Neural cell (in vitro differentiated cells): ENCODE data around the gene ST6GALNAC2. TPM values are rescaled to one million over a fixed set of nuclear protein-coding genes. Genes with fewer than 3 reads are reported as not detected.
A peak's percentile ranks its signal among the peaks of the same experiment; 100 is the strongest.

ENCODE experiments used
- H2AFZ ChIP-seq: fragments of 200-600, 300-800 bp; sonication (generic), shearing (Covaris generic); 2 replicates; pipeline ENCODE4 v1.6.0; 2014; ENCODE audit warnings: low read depth, mild to moderate bottlenecking, antibody characterized with exemption, low read length, moderate library complexity
- H3F3A ChIP-seq: fragments of 200-600 bp; shearing (Covaris generic); 2 replicates; pipeline ENCODE4 v1.6.1; 2016; ENCODE audit warnings: mild to moderate bottlenecking, moderate library complexity, mixed read lengths, antibody characterized with exemption, low read length; ENCODE audit not compliant: insufficient read depth, poor library complexity, severe bottlenecking
- H3K27ac ChIP-seq: fragments of 200-600, 300-800 bp; sonication (generic), shearing (Covaris generic); 2 replicates; pipeline ENCODE4 v1.5.1; 2014; ENCODE audit warnings: mild to moderate bottlenecking, low read length, moderate library complexity
- H3K27me3 ChIP-seq: fragments of 300-800, 200-600 bp; sonication (generic), shearing (Covaris generic); 2 replicates; pipeline ENCODE4 v1.6.0; 2014; ENCODE audit warnings: mild to moderate bottlenecking, low read depth, low read length, moderate library complexity; ENCODE audit not compliant: insufficient read depth
- H3K36me3 ChIP-seq: fragments of 300-800, 200-600 bp; sonication (generic), shearing (Covaris generic); 2 replicates; pipeline ENCODE4 v1.5.1; 2014; ENCODE audit warnings: mild to moderate bottlenecking, antibody characterized with exemption, low read length, moderate library complexity; ENCODE audit not compliant: insufficient read depth
- H3K4me2 ChIP-seq: fragments of 300-800, 200-600 bp; sonication (generic), shearing (Covaris generic); 2 replicates; pipeline ENCODE4 v1.6.0; 2014; ENCODE audit warnings: mild to moderate bottlenecking, low read length
- H3K4me3 ChIP-seq: fragments of 300-800, 200-600 bp; sonication (generic), shearing (Covaris generic); 2 replicates; pipeline ENCODE4 v1.5.1; 2014; ENCODE audit warnings: mild to moderate bottlenecking, low read length, moderate library complexity
- H3K79me2 ChIP-seq: fragments of 200-600 bp; shearing (Covaris generic); replicated peaks from 2 replicates; pipeline ENCODE4 v1.6.0; 2014; ENCODE audit warnings: mild to moderate bottlenecking, low read length, moderate library complexity; ENCODE audit not compliant: insufficient read depth
- H3K9ac ChIP-seq: fragments of 300-800, 200-600 bp; sonication (generic), shearing (Covaris generic); 2 replicates; pipeline ENCODE4 v1.6.1; 2016; ENCODE audit warnings: mild to moderate bottlenecking, low read length, mixed read lengths
- H3K9me2 ChIP-seq: fragments of 200-600 bp; shearing (Covaris generic); 2 replicates; pipeline ENCODE4 v1.6.1; 2016; ENCODE audit warnings: mild to moderate bottlenecking, low read length, mixed read lengths; ENCODE audit not compliant: insufficient read depth
- H3K9me3 ChIP-seq: fragments of 200-600, 300-800 bp; sonication (generic), shearing (Covaris generic); 2 replicates; pipeline ENCODE4 v1.6.1; 2016; ENCODE audit warnings: mild to moderate bottlenecking, mixed run types, low read length, moderate library complexity, mixed read lengths
- H4K20me1 ChIP-seq: fragments of 200-600 bp; shearing (Covaris generic); 2 replicates; pipeline ENCODE4 v1.6.1; 2016; ENCODE audit warnings: mild to moderate bottlenecking, mixed run types; ENCODE audit not compliant: insufficient read depth
- EP300 ChIP-seq: fragments of 450-650 bp; conservative IDR thresholded peaks from 2 replicates; pipeline ENCODE4 v1.6.1; 2014; ENCODE audit warnings: antibody characterized with exemption, mild to moderate bottlenecking, moderate library complexity; ENCODE audit not compliant: poor library complexity, severe bottlenecking
- EZH2 ChIP-seq: fragments of 200-600, 300-800 bp; shearing (Covaris generic), sonication (generic); IDR thresholded peaks from 2 replicates; pipeline ENCODE4 v1.6.1; 2014; ENCODE audit warnings: antibody characterized with exemption, low read length, borderline replicate concordance, mild to moderate bottlenecking; ENCODE audit not compliant: insufficient read depth, poor library complexity, severe bottlenecking
- MXI1 ChIP-seq: fragments of 450-650 bp; conservative IDR thresholded peaks from 2 replicates; pipeline ENCODE4 v1.6.1; 2014; ENCODE audit warnings: antibody characterized with exemption, mild to moderate bottlenecking; ENCODE audit not compliant: poor library complexity, severe bottlenecking
- POLR2AphosphoS5 ChIP-seq: IDR thresholded peaks from 2 replicates; pipeline ENCODE4 v1.6.1; 2012
- RAD21 ChIP-seq: fragments of 450-650 bp; conservative IDR thresholded peaks from 2 replicates; pipeline ENCODE4 v1.6.1; 2014; ENCODE audit warnings: antibody characterized with exemption, mild to moderate bottlenecking, moderate library complexity
- TAF1 ChIP-seq: IDR thresholded peaks from 2 replicates; pipeline ENCODE4 v1.6.1; 2012; ENCODE audit warnings: low read depth
- polyA plus RNA-seq: library from polyadenylated mRNA; depleted of rRNA; stranded (reverse); fragments of >200 nt; gene quantifications from 2 replicates; pipeline ENCODE4 v1.2.3, GENCODE V29; 2014
- TF ChIP-seq, protein P1 (sequence below): IDR thresholded peaks from 2 replicates; pipeline ENCODE4 v1.6.1; 2012; ENCODE audit warnings: borderline replicate concordance
- TF ChIP-seq, protein P2 (sequence below): fragments of 450-650 bp; IDR thresholded peaks from 2 replicates; pipeline ENCODE4 v1.5.1; 2014; ENCODE audit warnings: antibody characterized with exemption, mild to moderate bottlenecking, moderate library complexity; ENCODE audit not compliant: poor library complexity, severe bottlenecking

The ST6GALNAC2 gene
- polyA plus RNA-seq, 1 donor from 2014 or later: not detected

DNA sequence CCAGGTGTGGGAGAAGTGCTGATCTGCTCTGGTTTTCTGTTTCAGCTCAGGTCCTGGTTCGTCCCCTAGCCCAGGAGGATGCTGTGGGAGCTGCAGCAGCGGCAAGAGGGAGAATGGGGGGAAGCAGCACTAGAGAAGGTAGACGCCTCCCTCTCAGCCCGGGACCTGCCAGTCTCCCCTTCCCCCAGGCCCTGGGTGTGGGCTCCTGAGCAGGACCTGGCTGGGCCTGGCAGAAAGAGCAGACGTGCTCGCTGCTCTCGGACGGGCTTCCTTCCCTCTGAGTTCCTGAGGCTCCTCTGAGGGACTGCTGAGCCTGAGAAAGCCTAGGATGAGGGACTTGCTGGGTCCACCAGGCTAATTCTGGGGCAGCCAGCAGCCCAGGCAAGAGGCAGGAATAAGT is 42.7 kb downstream of the ST6GALNAC2 start:
- TF ChIP-seq EZH2: no peak
- TF ChIP-seq, protein P1, sequence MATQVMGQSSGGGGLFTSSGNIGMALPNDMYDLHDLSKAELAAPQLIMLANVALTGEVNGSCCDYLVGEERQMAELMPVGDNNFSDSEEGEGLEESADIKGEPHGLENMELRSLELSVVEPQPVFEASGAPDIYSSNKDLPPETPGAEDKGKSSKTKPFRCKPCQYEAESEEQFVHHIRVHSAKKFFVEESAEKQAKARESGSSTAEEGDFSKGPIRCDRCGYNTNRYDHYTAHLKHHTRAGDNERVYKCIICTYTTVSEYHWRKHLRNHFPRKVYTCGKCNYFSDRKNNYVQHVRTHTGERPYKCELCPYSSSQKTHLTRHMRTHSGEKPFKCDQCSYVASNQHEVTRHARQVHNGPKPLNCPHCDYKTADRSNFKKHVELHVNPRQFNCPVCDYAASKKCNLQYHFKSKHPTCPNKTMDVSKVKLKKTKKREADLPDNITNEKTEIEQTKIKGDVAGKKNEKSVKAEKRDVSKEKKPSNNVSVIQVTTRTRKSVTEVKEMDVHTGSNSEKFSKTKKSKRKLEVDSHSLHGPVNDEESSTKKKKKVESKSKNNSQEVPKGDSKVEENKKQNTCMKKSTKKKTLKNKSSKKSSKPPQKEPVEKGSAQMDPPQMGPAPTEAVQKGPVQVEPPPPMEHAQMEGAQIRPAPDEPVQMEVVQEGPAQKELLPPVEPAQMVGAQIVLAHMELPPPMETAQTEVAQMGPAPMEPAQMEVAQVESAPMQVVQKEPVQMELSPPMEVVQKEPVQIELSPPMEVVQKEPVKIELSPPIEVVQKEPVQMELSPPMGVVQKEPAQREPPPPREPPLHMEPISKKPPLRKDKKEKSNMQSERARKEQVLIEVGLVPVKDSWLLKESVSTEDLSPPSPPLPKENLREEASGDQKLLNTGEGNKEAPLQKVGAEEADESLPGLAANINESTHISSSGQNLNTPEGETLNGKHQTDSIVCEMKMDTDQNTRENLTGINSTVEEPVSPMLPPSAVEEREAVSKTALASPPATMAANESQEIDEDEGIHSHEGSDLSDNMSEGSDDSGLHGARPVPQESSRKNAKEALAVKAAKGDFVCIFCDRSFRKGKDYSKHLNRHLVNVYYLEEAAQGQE: no peak
- TF ChIP-seq EP300: no peak
- TF ChIP-seq MXI1: no peak
- no peak for TF ChIP-seq POLR2AphosphoS5
- no peak for TF ChIP-seq TAF1
- Histone ChIP-seq H3K27ac (peak overlapping the region; percentile 96), H3K9me2 (no peaks in the 10 kb centered on the region), H3K4me3 (peak overlapping the region; percentile 52), H3K9me3 (no peaks in the 10 kb centered on the region), H4K20me1 (no peaks in the 10 kb centered on the region), H3K4me2 (peak overlapping the region; percentile 52), H3K79me2 (no peaks in the 10 kb centered on the region), H3K36me3 (no peaks in the 10 kb centered on the region), H3F3A (no peaks in the 10 kb centered on the region), H2AFZ (no peak overlapping the region), H3K9ac (peak overlapping the region; percentile 75), H3K27me3 (peaks cover 17% of the 10 kb centered on the region)

DNA sequence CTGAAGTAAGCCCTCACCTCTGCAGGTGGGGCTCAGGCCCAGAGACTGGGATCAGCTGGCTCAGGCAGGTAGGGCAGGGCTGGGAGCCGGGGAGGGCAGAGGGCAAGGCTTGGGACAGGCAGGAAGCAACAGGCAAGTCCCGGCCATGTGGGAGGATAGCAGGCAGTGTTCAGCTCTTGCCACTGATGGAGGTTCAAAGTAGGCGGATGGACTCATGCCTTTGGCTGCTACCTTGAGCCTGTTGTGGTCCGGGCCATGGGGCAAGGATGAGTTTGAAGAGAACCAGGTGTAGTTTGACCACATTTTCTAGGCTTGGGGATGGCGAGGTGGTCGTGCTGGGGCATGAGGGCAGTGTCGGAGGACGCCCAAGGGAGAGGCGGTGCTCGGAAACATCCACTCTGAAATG is 43.1 kb downstream of the ST6GALNAC2 start:
- no peaks in the 10 kb centered on the region for H3K9me3 ChIP-seq
- H3K9me2 ChIP-seq: no peaks in the 10 kb centered on the region
- H3K36me3 ChIP-seq: no peaks in the 10 kb centered on the region
- H3K27me3 ChIP-seq: peaks cover 17% of the 10 kb centered on the region
- H2AFZ ChIP-seq: no peak overlapping the region
- H4K20me1 ChIP-seq: no peaks in the 10 kb centered on the region
- H3K4me3 ChIP-seq: no peak overlapping the region
- TF ChIP-seq RAD21: no peak
- TF ChIP-seq, protein P2, sequence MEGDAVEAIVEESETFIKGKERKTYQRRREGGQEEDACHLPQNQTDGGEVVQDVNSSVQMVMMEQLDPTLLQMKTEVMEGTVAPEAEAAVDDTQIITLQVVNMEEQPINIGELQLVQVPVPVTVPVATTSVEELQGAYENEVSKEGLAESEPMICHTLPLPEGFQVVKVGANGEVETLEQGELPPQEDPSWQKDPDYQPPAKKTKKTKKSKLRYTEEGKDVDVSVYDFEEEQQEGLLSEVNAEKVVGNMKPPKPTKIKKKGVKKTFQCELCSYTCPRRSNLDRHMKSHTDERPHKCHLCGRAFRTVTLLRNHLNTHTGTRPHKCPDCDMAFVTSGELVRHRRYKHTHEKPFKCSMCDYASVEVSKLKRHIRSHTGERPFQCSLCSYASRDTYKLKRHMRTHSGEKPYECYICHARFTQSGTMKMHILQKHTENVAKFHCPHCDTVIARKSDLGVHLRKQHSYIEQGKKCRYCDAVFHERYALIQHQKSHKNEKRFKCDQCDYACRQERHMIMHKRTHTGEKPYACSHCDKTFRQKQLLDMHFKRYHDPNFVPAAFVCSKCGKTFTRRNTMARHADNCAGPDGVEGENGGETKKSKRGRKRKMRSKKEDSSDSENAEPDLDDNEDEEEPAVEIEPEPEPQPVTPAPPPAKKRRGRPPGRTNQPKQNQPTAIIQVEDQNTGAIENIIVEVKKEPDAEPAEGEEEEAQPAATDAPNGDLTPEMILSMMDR: no peak
- TF ChIP-seq POLR2AphosphoS5: no peak
- peak overlapping the region; percentile 52 for H3K4me2 ChIP-seq
- H3K27ac ChIP-seq: peak overlapping the region; percentile 96
- no peaks in the 10 kb centered on the region for H3K79me2 ChIP-seq
- H3F3A ChIP-seq: no peaks in the 10 kb centered on the region
- H3K9ac ChIP-seq: peak overlapping the region; percentile 75

- Histone ChIP-seq H3K79me2 (no peaks in the 10 kb centered on the region), H4K20me1 (no peaks in the 10 kb centered on the region)
Observed at GRCh38 chr17:76541739-76542454, 43.8 kb downstream of the ST6GALNAC2 start.

More at GRCh38 chr17:76541739-76542454, 43.8 kb downstream of the ST6GALNAC2 start:
- Histone ChIP-seq H3K27ac (peak overlapping the region; percentile 96), H3K9me2 (no peaks in the 10 kb centered on the region), H3K9ac (peak overlapping the region; percentile 75), H3K27me3 (peaks cover 21% of the 10 kb centered on the region), H3K9me3 (no peaks in the 10 kb centered on the region), H3F3A (no peaks in the 10 kb centered on the region), H3K4me2 (no peak overlapping the region), H3K36me3 (no peaks in the 10 kb centered on the region), H3K4me3 (no peak overlapping the region), H2AFZ (no peak overlapping the region)
- TF ChIP-seq, protein P2: no peak
- TF ChIP-seq POLR2AphosphoS5 (no peak), EZH2 (no peak), RAD21 (no peak), MXI1 (no peak)
